HepG2 (cell line): ENCODE results near the gene MPHOSPH8.

Source experiments
- EP300 ChIP-seq, 3 experiments: sonication (generic) in 1 of 3; formaldehyde crosslinking in 1 of 3; IDR thresholded peaks; 2 replicates each; pipeline versions ENCODE4 v1.5.1 to v1.6.1; 2011 to 2020; ENCODE audit warnings: low read depth in 2 of 3, low read length in 2 of 3, borderline replicate concordance in 1 of 3, improper control_type of control experiment in 1 of 3, mild to moderate bottlenecking in 1 of 3, missing genetic modification reagents in 1 of 3, moderate library complexity in 1 of 3
- HNRNPLL ChIP-seq: fragments of 200-400 bp; formaldehyde crosslinking; IDR thresholded peaks from 2 replicates; pipeline ENCODE4 v1.6.1; 2017; ENCODE audit warnings: mild to moderate bottlenecking, low read depth, low read length; ENCODE audit not compliant: poor library complexity, severe bottlenecking
- MED13 ChIP-seq: sonication (generic); formaldehyde crosslinking; IDR thresholded peaks from 2 replicates; pipeline ENCODE4 v1.5.0; 2020; ENCODE audit warnings: missing genetic modification reagents
- POLR2AphosphoS5 ChIP-seq: IDR thresholded peaks from 2 replicates; pipeline ENCODE4 v1.6.1; 2012; ENCODE audit warnings: low read depth, low read length
- SNRNP70 ChIP-seq: fragments of 200-400 bp; formaldehyde crosslinking; IDR thresholded peaks from 2 replicates; pipeline ENCODE4 v1.6.1; 2017; ENCODE audit warnings: mild to moderate bottlenecking, low read depth, low read length, moderate library complexity

- no peak for TF ChIP-seq HNRNPLL
- TF ChIP-seq EP300 (IDR thresholded peaks at IDR 0.05; ENCODE audit: low read depth in 2 of 2, low read length in 2 of 2), result no peak
- TF ChIP-seq EP300 (CRISPR knock-in tag; IDR thresholded peaks at IDR 0.05; ENCODE audit: borderline replicate concordance), result no peak
- no peak for TF ChIP-seq SNRNP70
- TF ChIP-seq MED13, result no peak
- TF ChIP-seq POLR2AphosphoS5, result no peak
Measured at GRCh38 chr13:19622193-19622592, 11.3 kb upstream of the MPHOSPH8 start.
